SK-N-MC (cell line): Measurements from ENCODE around the gene PLXNA2.

ENCODE experiments used
- EZH2 ChIP-seq: fragments of 200-600 bp; sonication (generic); IDR thresholded peaks from one replicate; pipeline ENCODE4 v1.6.1; 2017; ENCODE audit warnings: antibody characterized with exemption
- FOXP2 ChIP-seq: optimal IDR thresholded peaks from 2 replicates; pipeline ENCODE3; 2011; ENCODE audit warnings: mild to moderate bottlenecking, moderate library complexity; ENCODE audit not compliant: insufficient read depth; ENCODE audit errors: extremely low read length, control extremely low read depth
- POLR2AphosphoS5 ChIP-seq: IDR thresholded peaks from 2 replicates; pipeline ENCODE4 v1.6.1; 2012; ENCODE audit warnings: mild to moderate bottlenecking, low read depth, low read length, borderline replicate concordance

DNA sequence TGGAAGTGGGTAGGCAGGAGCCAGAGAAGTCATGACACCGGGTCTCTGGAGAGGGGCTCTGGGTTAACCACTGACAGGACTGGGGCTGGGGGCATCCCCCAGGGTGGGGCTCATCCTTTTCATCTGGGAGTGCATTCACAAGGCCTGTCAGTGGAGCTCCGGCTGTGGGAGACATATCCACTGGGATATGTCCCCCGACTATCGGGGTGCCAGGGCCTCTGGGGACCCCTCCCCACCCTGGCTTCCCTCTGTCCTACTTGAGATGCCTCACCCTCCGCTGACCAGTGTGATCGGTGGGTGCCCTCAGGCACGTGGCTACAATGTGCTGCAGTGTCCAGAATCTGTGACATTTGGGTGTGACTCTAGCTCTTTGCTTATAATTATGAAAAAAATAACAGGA is 240.9 kb downstream of the PLXNA2 start:
- no peak for TF ChIP-seq POLR2AphosphoS5
- no peak for TF ChIP-seq EZH2
- TF ChIP-seq FOXP2, result no peak
